Ecto neural progenitor cell (in vitro differentiated cells): Measurements from ENCODE around the gene IGSF21.

Source experiments
- DNase-seq: peaks from one replicate; pipeline ENCODE4 v3.0.0-alpha.2; 2018; ENCODE audit warnings: low spot score

Gene IGSF21

DNA sequence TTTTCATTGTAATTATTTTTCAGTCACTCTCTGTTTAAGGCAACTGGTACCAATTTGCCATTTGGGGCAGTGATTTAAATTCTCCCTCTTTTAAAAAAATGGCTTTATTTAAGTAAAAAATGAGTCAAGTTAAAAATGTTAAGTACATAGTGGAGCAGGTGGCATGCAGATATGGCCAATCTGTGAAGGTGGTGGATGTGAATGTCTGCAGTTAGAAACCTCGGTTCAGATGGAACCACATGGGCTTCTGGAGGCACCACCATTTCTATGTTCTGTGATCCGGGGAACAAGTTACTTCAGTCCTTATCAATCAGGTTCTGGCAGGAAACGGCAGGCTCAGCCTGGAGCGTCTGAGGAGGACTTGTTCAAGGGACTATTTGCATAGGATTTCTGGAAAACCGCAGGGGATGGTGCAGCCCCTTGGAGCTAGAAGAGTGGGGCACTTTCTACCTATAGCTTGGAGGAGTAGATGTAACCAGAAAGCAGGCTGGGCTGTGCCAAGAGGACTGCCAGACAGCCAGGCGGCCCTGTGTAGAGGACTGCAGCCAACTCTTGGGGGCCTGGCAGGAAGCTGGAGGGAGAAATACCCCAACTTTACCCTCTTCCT lies 12.3 kb downstream of the IGSF21 start:
- no peak for DNase-seq

DNA sequence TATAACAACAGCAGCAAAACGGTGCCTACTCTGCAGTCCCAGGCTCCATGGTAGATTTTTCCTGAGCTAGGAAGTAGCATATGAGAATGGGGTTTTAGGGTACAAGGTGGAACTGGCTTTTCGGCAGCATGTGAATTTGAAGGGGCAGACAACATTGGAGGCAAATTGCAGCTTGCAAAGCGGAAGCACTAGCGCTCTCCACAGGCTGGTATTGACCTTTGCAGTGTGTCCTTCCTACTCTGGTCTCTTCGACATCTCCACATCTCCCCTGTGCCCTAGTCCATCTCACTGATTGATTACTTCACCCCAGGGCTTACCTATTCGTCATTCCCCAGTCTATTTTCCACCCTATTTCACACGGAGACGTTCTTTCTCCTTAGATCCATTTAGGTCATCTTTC lies 13.0 kb downstream of the IGSF21 start:
- no peak for DNase-seq

DNA sequence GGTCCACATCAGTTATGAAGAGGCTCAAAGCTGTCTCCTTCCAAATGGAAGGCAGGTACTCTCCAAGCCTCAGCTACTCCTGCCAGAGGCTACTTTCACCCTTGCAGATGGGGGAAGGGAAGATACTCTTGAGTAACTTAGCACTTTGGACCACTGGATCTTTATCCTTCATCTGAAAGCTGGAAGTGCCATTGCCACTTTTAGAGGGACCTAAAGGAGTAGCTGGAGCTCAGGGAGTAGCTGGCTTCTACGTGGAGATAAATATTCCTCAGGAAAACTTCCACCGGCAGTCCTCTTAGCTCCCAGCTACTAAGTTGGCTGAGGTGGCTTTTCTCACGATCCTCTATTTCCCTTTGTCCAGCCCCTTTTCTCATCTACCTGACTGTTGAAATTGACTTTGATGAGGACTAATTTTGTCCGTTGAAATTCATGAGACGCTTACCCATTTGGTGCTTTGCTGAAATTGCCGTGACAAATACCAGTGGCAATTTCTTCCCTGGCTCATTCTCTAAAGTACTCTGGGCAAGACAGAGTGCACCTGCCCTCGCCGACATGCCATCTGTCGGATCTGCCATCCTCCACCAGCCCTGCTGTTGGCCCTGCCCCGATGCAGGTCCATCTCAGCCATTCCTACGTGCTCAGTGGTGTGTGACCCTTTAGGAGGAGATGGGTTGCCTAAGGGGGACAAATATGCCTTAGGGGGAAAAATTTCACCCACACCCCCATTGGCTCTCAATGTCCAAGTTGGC lies 13.6 kb downstream of the IGSF21 start:
- DNase-seq, result no peak

DNA sequence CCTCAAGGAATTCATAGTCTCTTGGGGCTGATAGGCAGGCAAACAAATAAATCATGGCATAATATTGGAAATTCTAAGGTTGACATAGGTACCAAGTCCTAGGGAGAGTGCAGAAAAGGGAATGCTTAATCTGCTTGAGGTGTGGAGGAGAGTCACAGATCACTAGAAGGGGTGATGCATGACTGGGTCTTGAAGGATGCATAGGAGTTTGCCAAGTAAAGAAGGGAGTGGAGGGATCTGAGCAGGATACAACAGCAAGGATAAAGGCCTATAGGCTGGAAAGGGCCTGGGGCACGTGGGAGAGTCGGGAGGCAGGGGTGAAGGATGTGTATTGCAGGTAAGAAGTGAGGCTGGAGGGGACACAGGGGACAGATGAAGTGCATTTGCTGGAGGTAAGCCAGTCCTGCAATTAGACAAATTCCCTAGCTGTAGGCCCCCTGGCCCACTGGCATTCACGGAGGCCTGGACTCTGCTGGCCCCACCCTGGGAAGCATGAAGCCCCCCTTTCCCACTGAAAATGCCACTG lies 15.9 kb downstream of the IGSF21 start:
- DNase-seq, result no peak

DNA sequence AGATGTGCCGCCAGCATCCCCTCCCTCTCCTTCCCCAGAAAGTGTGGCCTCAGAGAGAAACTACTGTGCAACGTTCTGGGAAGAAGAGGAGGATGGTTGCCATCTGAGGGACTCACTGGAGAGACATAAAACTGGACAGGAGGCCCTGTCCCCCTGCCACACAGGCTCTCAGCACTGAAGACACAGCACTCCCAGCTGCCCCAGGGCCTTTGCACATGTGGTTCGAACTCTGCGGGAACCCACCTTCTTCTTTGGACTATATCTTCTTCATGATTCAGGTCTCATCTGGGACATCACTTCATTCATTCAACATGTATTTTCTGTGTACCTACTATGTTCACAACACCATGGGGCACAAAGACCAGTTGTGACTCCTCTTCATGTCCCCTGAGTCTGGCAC lies 17.4 kb downstream of the IGSF21 start:
- DNase-seq, result no peak

DNA sequence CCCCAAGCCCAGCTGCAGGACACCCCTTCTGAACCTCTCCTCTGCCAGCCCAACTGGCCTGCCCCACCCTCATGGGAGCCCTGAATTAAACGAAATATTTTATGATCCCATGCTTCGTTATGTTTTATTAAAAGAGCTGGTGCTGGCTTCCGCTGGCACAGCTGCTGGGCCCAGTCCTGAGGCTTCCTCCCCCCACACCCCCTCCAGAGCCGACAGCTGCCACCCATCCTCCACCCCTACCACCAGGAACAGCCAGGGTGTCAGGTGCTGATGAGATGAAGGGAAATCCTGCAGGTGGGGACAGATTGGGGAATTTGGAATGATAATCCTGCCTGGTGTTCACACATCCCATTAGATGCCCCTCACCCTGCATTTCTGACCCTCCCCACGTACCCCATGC lies 19.0 kb downstream of the IGSF21 start:
- DNase-seq, result no peak

DNA sequence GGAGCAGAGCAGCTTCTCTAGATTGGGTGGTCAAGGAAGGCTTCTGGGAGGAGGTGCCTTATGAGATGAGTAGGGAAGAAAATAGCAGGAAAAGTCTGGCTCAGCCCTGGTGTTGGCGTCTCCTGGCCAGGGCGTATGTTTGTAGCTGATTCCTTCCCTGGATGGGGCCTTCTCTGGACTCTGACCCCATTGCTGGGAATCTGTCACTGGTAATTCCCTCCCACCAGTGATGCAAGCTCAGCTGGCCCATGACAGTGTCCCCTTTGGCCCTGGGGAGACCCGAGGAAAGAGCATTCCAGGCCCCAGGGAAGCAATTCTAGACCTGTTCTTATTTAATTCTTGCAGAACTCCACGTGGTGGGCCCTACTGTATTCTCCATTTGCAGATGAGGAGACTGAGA lies 20.7 kb downstream of the IGSF21 start:
- no peak for DNase-seq

DNA sequence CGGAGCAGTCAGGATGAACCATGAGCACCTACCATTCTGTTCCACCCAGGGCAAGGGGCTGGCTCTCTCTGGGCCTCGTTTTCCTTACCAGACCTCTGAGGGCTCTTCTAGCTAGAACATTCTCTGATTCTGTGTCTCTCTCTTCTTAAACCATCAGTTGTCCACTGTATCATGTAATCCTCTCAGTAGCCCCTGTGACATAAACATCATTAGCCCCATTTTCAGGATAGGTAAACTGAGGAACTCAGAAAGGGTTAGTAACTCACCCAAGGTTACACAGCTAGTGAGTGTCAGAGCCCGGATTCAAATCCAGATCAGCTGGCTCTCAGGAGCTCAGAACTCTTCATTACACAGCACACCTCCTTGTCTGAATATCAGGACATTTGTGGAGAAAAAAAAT lies 22.8 kb downstream of the IGSF21 start:
- no peak for DNase-seq

DNA sequence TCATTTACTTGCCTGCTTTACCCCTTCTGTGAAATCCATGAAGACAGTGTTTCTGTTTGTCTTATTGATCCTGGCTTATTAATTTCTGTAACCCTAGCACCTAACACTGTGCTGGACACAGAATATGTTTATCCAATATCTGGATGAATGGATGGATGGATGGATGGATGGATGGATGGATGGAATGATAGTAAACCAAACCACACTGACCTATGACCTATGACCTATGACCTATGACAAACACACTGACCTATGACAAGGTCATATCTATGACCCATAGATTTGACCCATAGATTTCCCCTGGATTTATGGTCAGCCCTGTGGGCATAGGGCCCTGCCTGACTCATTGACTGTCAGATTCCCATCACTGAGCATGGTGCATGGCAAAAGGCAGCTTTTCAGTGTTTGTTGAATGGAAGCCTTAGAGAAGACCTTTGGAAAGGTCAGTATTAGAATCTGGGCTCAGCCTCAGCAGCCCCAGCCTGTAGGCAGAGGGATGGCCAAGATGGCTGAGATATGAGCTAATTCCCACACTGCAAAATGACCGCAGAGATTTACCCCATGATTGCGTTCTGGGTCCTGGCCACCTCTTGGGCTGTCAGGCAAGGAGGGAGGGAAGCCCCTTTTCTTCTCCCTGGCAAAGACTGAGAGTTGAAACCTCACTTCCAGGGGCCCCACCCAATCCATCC lies 24.6 kb downstream of the IGSF21 start:
- no peak for DNase-seq

DNA sequence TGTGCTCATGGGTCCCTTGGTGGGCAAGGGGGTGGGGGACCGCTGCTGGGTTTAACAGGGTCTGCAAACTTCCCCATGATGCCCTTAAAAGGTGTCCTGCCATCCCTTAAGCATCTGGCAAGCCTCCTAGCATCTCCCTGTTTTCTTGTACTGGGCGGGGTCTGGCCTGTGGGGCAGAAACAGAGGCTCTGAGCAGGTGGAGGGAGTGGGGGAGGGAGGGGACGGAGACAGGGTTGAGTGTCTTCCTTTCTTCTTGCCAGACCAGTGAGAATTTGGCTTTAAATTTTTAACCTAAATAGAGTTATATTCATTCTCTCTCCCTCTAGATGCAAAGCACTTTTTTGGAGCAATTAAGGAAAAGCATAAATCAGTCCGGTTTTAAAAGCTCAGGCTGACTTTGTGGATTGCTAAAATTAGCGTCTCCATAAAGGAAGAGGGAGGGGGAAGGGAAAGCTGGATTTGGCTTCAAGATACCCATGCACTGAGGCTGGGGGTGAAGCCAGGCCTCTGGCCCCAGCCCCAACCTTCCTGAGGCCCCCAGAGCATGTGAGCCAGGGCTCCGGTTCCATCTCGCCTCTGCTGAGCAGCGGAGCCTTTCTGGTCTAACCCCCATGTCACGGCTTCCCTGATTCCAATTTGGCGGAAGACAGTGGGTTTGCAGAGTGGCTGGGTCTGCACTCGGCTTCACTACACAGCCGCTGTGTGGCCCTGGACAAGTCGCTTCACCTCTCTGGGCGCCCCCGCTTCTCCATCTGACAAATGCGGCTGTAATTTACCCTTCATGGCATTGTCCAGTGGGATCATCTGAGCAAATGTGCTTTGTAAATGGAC lies 25.3 kb downstream of the IGSF21 start:
- no peak for DNase-seq

DNA sequence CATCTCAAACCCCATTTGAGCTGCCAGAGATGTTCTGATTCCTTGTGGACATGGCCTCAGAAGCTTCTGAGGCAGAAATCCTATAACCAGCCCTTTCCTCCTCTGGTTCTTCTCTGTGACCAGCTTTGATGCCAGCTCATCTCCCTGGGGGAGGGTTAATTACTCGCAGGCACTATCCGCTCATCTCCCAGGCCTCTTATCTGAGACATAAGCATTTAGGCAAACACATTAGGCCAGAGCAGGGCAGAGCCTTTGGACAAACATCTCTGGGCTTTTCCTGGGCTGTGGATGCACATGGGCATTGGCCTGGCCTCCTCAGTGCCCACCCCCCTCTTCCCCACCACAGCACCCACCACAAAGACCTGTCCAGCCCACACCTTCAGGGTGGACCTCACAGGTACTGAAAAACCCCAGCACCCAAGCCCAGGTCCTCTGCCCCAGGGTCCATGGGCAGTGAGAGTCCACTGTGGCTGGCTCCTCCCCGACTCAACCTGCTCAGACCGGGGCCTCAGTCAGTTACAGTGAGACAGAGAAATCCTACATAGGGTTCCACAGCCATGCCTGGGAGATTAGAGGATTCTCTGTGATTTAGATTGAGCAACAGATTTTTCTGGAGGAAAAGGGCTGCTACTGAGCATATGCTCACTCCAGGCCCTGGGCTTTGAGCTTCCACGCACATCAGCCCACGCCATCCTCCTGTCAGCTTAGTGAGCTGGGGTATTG lies 26.9 kb downstream of the IGSF21 start:
- no peak for DNase-seq

DNA sequence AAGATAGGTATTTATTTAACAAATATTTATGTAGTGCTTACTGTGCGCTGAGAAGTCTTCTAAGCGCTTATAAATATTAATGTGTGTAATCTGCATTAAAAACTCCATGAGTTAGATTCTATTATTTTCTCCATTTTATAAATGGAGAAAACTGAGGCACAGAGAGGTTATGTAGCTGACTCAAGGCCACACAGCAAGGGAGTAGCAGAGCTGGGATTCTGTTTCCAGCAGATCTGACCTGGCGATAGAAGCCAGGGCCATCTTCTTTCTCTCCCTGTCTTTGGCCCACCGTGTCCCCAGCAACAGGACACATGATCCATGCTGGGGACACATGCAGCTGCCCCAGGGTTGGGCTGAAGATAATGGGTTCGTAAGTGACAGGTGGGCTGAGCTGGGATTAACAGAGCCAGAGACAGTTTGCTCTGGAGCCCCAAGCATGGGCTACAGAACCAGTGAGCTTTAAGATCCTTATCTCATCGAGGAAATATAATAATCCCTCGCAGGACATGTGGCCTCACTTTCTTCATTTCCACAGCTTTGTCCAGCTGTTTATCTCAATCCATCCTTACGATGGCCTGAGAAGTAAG lies 30.3 kb downstream of the IGSF21 start:
- no peak for DNase-seq

DNA sequence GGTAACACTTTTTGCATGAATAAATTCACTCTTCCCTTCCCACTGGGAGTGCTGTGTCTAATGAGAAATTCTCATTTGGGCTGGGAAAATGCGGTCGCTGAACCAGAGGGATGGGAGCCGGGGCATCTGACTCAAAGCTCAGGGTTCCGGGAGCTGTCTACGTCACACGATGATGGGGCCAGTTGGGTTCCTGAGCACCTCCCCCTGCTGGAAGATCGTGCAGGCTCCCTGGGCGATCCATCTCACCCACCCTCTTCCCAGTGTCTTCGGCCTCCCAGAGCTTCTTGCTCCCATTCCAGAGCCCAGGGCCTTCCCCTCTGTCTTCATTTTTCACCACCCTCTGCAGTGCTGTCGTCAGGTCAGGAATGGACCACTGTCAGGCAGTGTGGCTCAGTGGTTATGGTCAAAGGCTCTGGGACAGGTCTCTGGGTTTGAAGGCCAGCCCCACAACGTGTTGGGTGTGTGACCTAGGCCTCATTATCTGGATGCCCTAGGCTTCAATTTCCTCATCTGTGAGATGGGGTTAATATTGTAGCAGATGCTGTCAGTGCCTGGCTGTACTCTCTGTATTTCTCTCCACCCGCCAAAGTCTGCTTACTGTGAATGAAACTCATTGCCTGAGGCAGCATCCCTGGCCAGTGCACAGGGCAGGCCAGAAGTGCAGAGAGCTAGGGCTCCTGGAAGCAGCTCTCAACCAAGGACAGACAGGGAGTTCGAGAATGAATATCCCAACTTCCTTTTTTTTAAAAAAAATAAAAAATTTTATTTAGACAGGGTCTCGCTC lies 31.8 kb downstream of the IGSF21 start:
- DNase-seq, result no peak

DNA sequence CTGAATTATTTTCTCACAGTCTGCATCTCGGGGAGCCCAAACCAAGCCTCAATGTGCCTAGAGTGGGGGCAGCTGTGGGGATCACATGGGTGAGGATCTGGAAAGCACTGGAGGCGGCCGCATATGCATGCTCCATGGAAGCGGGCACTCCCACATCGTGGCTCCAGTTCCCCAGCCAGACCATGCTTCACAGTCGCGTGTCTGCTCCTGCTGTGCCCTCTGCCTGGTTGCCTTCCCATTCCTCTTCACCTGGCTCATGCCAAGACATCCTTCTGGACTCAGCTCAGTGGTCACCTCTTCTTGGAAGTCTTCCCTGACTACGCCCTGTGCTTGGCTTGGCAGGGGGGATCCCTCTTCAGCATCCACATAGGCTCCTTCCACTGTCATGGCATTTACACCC lies 32.8 kb downstream of the IGSF21 start:
- DNase-seq, result no peak

DNA sequence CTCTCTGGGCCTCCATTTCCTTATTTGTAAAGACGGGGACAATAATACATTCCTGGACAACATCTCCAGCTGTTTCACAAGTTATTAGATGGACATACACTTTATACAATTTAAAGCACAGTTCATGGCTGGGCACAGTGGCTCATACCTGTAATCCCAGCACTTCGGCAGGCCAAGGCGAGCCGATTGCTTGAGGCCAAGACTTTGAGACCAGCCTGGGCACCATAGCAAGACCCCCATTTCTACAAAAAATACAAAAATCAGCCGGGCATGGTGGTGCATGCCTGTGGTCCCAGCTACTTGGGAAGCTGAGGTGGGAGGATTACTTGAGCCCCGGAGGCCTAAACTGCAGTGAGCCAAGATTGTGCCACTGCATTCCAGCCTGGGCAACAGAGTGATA lies 34.1 kb downstream of the IGSF21 start:
- no peak for DNase-seq

DNA sequence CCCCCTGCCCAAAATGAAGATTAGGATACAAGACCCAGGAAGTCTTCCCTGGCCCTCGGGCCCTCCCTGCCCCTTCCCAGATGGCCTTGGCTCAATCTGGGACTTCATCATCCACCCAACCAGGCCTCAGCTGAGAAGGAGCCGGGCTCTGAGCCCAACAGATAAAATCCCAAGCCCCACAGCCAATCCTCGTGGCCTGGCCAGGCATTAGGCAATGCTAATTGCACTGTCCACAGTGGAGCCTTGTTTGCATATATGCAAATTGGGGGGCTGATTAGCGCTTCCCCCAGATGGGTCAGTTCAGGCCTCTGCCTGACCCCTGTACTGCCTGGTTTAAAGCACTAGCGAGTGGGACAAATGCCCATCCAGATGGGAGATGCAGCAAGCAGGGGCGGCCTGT lies 34.9 kb downstream of the IGSF21 start:
- DNase-seq, result no peak

DNA sequence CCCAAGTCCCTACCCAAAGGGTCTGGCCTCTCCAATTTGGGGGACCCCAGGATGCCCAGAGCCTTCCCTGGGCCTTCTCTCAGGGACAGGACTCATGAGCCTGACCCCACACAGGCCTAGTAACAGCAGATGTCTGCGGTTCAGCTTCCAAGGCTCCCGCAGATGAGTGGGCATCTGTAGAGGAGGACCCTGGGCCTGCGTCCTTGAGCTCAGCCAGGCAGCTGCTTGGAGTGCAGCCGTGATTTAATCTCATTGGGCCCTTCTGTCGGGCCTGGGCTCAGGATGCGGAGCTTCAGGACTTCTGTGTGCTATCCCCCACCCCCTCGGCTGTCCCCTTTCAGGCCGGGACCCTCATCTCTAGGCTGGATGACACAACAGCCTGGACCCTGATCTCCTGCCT lies 35.4 kb downstream of the IGSF21 start:
- DNase-seq, result no peak

DNA sequence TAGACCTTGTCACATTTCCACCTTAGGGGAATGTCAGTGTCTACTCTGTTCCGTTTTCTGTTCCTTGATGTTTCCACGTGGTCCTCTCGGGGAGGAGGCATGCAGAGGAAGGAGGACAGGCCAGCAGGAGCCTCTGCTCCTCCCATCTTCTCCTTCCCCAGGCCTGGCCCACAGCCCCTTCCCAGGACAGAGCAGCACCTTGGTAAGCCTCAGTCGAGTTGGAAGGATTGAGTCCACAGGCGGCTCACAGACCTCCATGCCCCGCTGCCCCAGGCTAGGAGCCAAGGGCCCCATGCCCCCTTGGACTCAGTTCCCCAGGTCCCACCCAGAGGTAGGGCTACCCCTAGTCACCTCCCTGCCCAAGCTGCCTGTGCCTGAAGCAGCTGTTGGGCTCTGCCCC lies 36.5 kb downstream of the IGSF21 start:
- no peak for DNase-seq

DNA sequence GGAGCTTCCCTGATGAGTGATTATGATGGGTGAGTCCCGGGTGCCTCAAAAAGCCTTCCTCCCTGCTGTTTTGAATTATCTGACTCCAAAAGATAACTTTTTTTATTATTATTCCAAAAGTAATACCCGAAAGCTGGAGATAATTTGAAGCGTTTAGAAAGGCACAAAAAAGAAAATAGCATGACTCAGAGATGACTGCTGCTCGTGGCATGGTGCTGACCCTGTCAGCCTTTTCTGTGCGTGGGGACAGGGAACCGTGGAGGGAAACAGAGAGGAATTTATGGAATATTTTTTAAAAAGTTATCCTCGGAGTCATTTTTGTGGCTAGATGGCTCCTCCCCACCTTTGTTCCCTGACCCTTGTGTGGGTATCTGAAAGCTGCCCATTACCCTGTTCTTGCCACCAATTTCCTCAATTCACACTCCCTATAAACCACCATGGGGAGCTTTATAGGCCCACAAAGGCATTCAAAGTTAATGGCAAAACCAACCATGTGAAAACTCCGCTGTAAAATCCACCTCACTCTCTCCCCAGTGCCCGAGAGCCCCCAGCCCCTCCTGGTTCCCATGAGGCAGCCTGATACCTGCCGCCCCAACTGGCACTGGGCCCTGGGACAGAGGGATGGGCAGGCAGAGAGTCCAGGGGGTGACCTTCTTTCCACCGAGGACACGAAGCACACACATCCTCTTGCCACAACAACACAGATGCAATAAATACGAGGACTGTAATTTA lies 37.5 kb downstream of the IGSF21 start:
- DNase-seq, result no peak
